Measurements from ENCODE around the gene P4HB. TPM values are rescaled to one million over a fixed set of nuclear protein-coding genes. Genes with fewer than 3 reads are reported as not detected.

Gene P4HB
- total RNA-seq, 6 experiments from 2014 or later, result 856 to 5,039 (median 1,455) TPM

DNA sequence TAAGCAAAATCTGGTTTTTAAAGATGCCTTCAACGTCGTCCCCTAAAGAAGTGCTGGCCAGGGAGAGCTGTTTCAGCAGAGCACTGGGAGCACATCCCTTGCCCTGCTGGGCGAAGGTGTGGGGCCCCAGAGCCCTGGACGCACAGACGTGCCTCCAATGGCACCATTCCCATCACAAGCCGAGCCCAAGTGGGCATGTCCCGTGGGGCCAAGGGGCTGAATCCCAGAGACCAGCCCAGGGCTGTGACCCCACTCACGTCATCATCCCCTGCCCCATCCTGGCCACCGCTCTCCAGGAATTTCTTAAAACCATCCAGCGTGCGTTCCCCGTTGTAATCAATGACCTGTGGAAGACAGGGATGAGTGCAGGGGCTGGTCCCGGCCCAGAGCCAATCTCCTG is 15.4 kb downstream of the P4HB start:
- no peaks in the 10 kb centered on the region for H3K27me3 ChIP-seq
- intact Hi-C loops (cut with DNase I), result no loop called here
- no peak for ATAC-seq
- H3K36me3 ChIP-seq, result peaks cover 9 to 68% (median 45%) of the 10 kb centered on the region in 4 donors
- DNase-seq, result no peak
- peaks cover 0 to 22% (median 0%) of the 10 kb centered on the region in 4 donors for H3K4me1 ChIP-seq
- H3K27ac ChIP-seq, result no peak overlapping the region
- no peak overlapping the region for H3K4me3 ChIP-seq
- 93% methylated on average over 5 of the region's 13 CpGs for WGBS (ENCODE audit: insufficient coverage, low coverage, low lambda C conversion rate, missing lambda C conversion rate)
- H3K9me3 ChIP-seq, result no peaks in the 10 kb centered on the region
- no peak for TF ChIP-seq POLR2A (IDR thresholded peaks at IDR 0.05)
- TF ChIP-seq, protein P1, sequence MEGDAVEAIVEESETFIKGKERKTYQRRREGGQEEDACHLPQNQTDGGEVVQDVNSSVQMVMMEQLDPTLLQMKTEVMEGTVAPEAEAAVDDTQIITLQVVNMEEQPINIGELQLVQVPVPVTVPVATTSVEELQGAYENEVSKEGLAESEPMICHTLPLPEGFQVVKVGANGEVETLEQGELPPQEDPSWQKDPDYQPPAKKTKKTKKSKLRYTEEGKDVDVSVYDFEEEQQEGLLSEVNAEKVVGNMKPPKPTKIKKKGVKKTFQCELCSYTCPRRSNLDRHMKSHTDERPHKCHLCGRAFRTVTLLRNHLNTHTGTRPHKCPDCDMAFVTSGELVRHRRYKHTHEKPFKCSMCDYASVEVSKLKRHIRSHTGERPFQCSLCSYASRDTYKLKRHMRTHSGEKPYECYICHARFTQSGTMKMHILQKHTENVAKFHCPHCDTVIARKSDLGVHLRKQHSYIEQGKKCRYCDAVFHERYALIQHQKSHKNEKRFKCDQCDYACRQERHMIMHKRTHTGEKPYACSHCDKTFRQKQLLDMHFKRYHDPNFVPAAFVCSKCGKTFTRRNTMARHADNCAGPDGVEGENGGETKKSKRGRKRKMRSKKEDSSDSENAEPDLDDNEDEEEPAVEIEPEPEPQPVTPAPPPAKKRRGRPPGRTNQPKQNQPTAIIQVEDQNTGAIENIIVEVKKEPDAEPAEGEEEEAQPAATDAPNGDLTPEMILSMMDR (IDR thresholded peaks at IDR 0.05), result no peak

DNA sequence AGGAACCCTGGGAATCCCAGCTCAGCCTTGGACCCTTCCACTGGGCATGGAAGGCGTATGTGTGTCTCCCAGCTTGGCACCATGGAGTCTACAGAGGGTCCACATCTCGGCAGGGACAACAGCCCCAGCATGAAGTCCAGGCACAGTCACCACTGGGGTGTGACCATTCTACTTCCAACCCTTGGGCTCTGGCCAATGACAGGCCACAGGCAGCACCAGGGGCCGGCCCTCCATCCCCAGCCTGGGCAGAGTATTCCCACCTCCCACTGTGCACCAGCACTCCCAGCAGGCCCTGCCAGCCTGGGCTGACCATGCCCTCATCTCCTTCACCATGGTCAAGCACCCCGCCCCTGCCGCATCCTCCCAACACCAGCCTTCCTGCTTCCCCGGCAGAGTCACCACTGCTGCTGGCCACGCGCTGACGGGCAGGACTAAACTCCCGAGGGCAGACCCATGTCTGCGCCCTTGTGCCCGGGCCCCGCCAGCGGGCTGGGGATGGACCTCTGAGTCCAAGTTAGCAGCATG is 15.9 kb downstream of the P4HB start:
- 83% methylated on average over 1 of the region's 14 CpGs for WGBS (ENCODE audit: insufficient coverage, low coverage, low lambda C conversion rate, missing lambda C conversion rate)
- Histone ChIP-seq H3K9me3 (no peaks in the 10 kb centered on the region), H3K36me3 (peaks cover 9 to 65% (median 43%) of the 10 kb centered on the region in 4 donors), H3K4me1 (peaks cover 0 to 22% (median 0%) of the 10 kb centered on the region in 4 donors), H3K27ac (no peak overlapping the region), H3K4me3 (no peak overlapping the region), H3K27me3 (no peaks in the 10 kb centered on the region)
- ATAC-seq (peak in 2 of 4 donors; percentile 2 to 15), DNase-seq (no peak)
- intact Hi-C loops (cut with DNase I), result no loop called here
- TF ChIP-seq, protein P1 (IDR thresholded peaks at IDR 0.05), result no peak
- TF ChIP-seq POLR2A (IDR thresholded peaks at IDR 0.05), result no peak

DNA sequence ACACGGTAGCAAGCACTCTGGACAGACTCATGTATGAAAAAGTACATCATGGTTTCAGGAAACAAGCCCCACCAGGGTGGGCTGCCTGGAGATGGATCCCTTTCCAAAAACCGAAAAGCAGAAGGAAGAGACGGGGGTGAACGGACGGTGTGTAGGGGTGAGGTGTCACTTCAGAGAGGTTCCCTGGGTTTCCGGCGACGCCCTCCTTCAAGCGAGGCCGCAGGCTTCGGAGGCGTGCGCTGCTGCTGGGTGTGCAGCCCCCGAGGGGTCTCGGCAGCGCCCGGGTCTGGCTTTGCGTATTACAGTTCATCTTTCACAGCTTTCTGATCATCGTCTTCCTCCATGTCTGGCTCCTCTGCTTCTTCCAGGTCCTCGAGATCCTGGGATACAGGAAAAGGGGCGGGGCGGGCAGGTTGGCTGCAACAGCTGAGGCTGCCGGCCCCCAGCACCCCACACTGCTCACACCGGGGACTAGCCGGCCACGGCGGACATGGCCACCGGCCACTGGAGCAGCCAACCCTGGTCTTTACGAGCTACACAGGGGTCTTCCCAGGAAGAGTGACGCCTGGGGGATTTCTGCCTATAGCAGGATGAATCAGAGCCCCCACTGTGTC is 16.5 kb downstream of the P4HB start:
- H3K36me3 ChIP-seq, result peaks cover 9 to 62% (median 41%) of the 10 kb centered on the region in 4 donors
- peak in 1 of 4 donors; percentile 1 for ATAC-seq
- TF ChIP-seq POLR2A (IDR thresholded peaks at IDR 0.05), result no peak
- TF ChIP-seq, protein P1 (IDR thresholded peaks at IDR 0.05), result no peak
- H3K4me3 ChIP-seq, result no peak overlapping the region
- H3K27ac ChIP-seq, result peak overlapping the region in 1 of 3 donors; percentile 57
- H3K9me3 ChIP-seq, result no peaks in the 10 kb centered on the region
- WGBS (ENCODE audit: insufficient coverage, low coverage, low lambda C conversion rate, missing lambda C conversion rate), result 74% methylated on average over 4 of the region's 30 CpGs
- no peaks in the 10 kb centered on the region for H3K27me3 ChIP-seq
- peaks cover 0 to 22% (median 0%) of the 10 kb centered on the region in 4 donors for H3K4me1 ChIP-seq
- no peak for DNase-seq
- intact Hi-C loops (cut with DNase I), result no loop called here

DNA sequence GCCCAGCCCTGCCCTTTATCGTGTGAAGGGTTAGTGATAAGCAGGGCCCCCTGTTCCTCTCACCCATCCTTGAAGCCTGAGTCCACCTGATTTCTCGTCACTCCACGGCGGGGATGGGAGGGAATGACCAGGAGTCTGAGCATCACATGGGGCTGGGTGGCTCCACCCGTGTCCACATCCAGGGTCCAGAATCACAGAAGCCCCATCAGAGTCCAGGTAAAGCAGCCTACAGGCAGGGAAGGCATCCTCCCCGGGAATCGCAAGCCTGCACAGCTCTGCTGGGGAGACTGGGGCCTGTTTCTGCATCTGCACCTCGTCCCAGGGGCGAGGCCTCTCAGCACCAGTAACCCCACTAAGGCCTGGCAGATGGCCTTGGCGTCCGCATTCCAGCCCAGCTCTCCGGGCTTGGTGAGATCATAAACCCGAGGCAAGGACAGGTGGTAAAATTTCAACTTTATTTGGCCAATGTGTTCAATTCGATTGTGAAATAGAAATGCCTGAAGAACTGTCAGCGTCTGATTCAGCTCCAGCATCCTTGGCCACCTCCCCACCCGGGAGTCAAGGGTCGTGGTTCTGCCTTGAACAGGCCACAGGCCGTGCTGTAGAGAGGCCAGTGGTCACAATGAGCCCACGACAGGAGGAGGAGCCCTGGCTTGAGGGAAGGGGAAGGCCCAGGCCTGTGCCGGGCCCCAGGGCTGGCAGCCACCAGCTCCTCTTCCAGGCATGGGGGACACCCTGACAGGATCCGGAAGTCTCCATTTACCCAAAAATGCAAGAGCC is 17.4 kb downstream of the P4HB start:
- intact Hi-C loops (cut with DNase I), result no loop called here
- ATAC-seq, result peak; percentile 60 to 89 (median 66)
- peak; percentile 77 to 92 (median 89) for DNase-seq
- Histone ChIP-seq H3K36me3 (peaks cover 9 to 53% (median 37%) of the 10 kb centered on the region in 4 donors), H3K27ac (peak overlapping the region in 1 of 3 donors; percentile 67), H3K27me3 (no peaks in the 10 kb centered on the region), H3K4me1 (peaks cover 0 to 22% (median 0%) of the 10 kb centered on the region in 4 donors), H3K9me3 (no peaks in the 10 kb centered on the region), H3K4me3 (no peak overlapping the region)
- TF ChIP-seq, protein P1 (IDR thresholded peaks at IDR 0.05), result no peak
- peak; percentile 31 for TF ChIP-seq POLR2A (IDR thresholded peaks at IDR 0.05)
- 35% methylated on average over 10 of the region's 21 CpGs for WGBS (ENCODE audit: insufficient coverage, low coverage, low lambda C conversion rate, missing lambda C conversion rate)
